GM06990 (cell line): ENCODE results near the gene TREML4.

Experiments used
- DNase-seq: peaks from one replicate; pipeline ENCODE4 v3.0.0-alpha.2; 2011; ENCODE audit not compliant: insufficient read length; ENCODE audit errors: extremely low read depth
- H3K27me3 ChIP-seq: replicated peaks from 2 replicates; pipeline ENCODE4 v1.6.0; 2011; ENCODE audit warnings: low read length; ENCODE audit not compliant: control insufficient read depth, insufficient read depth
- H3K36me3 ChIP-seq: 2 replicates; pipeline ENCODE4 v1.5.1; 2011; ENCODE audit warnings: low read length; ENCODE audit not compliant: control insufficient read depth, insufficient read depth
- H3K4me3 ChIP-seq: replicated peaks from 2 replicates; pipeline ENCODE4 v1.5.1; 2011; ENCODE audit warnings: low read depth, mild to moderate bottlenecking, control low read depth, low read length
- CTCF ChIP-seq: IDR thresholded peaks from 2 replicates; pipeline ENCODE4 v1.5.1; 2011; ENCODE audit warnings: low read length, control low read depth, mild to moderate bottlenecking, inconsistent platforms; ENCODE audit not compliant: insufficient read depth, poor library complexity, severe bottlenecking

TREML4 gene

GRCh38 chr6:41209547-41210320, 18.4 kb upstream of the TREML4 start:
- H3K27me3 ChIP-seq = no peaks in the 10 kb centered on the region
- DNase-seq = no peak
- H3K4me3 ChIP-seq = no peak overlapping the region
- no peaks in the 10 kb centered on the region for H3K36me3 ChIP-seq
- TF ChIP-seq CTCF = no peak

- Histone ChIP-seq H3K4me3 (no peak overlapping the region), H3K36me3 (no peaks in the 10 kb centered on the region), H3K27me3 (no peaks in the 10 kb centered on the region)
- TF ChIP-seq CTCF = no peak
- DNase-seq = no peak
Observed at GRCh38 chr6:41214559-41215238, 13.4 kb upstream of the TREML4 start.

GRCh38 chr6:41215777-41216176, 12.4 kb upstream of the TREML4 start:
- Histone ChIP-seq H3K36me3 (no peaks in the 10 kb centered on the region), H3K27me3 (no peaks in the 10 kb centered on the region), H3K4me3 (no peak overlapping the region)
- no peak for TF ChIP-seq CTCF
- DNase-seq = no peak

- H3K4me3 ChIP-seq = no peak overlapping the region
- H3K36me3 ChIP-seq = no peaks in the 10 kb centered on the region
- no peak for DNase-seq
- no peaks in the 10 kb centered on the region for H3K27me3 ChIP-seq
- no peak for TF ChIP-seq CTCF
Observed at GRCh38 chr6:41216616-41217015, 11.5 kb upstream of the TREML4 start.

GRCh38 chr6:41222045-41222444, 6.1 kb upstream of the TREML4 start:
- no peak for TF ChIP-seq CTCF
- Histone ChIP-seq H3K36me3 (no peaks in the 10 kb centered on the region), H3K4me3 (no peak overlapping the region), H3K27me3 (no peaks in the 10 kb centered on the region; the same call in 1 of the 2 replicates)
- DNase-seq = no peak
